Coronary artery (tissue), 2 donors: Measurements from ENCODE around the gene STRA8.

Experiments used
- DNase-seq: peaks from one replicate; pipeline ENCODE4 v3.0.0-alpha.2; 2017; ENCODE audit warnings: low spot score
- H3K27ac ChIP-seq, 2 donors: fragments of 200-600 bp; sonication (generic); one replicate each; pipeline ENCODE4 v1.5.1; 2016 to 2019
- H3K4me3 ChIP-seq: fragments of 200-600 bp; sonication (generic); 2 replicates; pipeline ENCODE4 v1.5.1; 2016; ENCODE audit warnings: mild to moderate bottlenecking, moderate library complexity
- TF ChIP-seq, protein P1 (sequence below): fragments of 200-600 bp; sonication (generic); IDR thresholded peaks from one replicate; pipeline ENCODE4 v1.5.1; 2019; ENCODE audit warnings: antibody characterized with exemption

STRA8 gene

DNA sequence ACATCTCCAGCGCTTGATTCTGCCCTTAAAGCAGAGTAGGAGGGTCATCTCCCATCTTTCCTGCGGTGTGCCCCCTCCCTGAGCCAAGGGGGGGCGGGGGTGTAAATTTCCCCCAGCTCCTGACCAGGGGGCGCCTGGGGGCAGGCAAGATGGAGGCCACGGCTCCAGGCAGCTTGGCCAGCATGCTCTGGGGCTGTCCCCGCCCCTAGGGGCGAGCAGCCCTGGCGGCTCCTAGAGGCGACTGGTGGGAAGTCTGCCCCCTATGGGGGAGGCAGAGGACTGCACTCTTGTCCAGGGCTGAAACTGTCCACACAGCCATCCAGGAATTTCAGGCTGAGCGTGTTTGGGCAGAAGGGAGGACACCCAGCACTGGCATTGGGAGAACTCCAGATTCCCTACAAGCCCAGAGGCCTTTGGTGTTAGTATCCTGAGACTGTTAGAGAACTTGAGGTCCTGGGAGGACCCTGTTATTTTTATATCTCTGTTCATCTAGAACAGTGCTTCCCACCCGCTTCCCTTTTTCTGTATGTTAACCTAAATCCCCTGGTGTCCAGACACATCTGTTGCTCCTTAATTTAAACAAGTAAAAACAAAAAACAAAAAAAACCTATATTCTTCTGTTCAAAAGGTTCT, 4.6 kb downstream of the STRA8 start:
- no peak overlapping the region for H3K27ac ChIP-seq
- no peak for DNase-seq

DNA sequence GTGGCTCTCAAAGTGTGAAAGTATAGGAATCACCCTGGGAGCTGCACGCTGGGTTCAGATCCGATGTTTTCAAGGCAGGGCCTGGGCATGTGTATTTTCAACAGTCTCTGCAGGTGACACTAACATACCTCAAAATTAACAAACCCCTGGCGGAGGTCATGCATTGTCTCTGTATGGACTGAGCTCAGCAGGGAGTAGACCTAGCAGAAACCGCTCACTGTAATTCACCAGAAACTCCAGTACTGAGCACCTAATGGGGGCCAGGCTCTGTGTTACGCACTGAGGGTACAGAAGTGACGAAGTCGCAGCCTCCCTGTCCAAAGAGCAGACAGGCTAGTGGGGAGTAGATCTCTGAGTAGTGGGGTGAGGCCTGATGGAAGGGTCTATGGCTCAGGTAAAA, 5.6 kb downstream of the STRA8 start:
- TF ChIP-seq, protein P1, sequence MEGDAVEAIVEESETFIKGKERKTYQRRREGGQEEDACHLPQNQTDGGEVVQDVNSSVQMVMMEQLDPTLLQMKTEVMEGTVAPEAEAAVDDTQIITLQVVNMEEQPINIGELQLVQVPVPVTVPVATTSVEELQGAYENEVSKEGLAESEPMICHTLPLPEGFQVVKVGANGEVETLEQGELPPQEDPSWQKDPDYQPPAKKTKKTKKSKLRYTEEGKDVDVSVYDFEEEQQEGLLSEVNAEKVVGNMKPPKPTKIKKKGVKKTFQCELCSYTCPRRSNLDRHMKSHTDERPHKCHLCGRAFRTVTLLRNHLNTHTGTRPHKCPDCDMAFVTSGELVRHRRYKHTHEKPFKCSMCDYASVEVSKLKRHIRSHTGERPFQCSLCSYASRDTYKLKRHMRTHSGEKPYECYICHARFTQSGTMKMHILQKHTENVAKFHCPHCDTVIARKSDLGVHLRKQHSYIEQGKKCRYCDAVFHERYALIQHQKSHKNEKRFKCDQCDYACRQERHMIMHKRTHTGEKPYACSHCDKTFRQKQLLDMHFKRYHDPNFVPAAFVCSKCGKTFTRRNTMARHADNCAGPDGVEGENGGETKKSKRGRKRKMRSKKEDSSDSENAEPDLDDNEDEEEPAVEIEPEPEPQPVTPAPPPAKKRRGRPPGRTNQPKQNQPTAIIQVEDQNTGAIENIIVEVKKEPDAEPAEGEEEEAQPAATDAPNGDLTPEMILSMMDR = no peak
- DNase-seq = no peak
- H3K4me3 ChIP-seq = no peak overlapping the region
- no peak overlapping the region for H3K27ac ChIP-seq

More for the DNA sequence above, 4.6 kb downstream of the STRA8 start:
- no peak overlapping the region for H3K4me3 ChIP-seq
- TF ChIP-seq, protein P1 = no peak

DNA sequence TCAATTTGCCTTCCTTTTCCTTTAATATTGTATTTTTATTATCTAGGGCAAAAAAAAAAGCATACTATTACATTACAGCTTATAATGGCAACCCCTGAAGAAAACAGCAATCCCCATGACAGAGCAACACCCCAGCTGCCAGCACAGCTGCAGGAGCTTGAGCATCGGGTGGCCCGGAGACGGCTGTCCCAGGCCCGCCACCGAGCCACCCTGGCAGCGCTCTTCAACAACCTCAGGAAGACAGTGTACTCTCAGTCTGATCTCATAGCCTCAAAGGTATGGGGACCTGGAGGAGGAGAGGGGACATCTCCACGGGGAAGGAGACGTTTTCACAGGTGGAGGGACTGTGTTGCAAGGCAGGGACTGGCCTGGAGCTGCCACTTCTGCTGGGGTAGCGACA, 6.8 kb downstream of the STRA8 start:
- no peak for DNase-seq
- Histone ChIP-seq H3K27ac (no peak overlapping the region), H3K4me3 (no peak overlapping the region)
- TF ChIP-seq, protein P1 = no peak

GRCh38 chr7:135242096-135242684, 8.6 kb downstream of the STRA8 start:
- DNase-seq = no peak
- TF ChIP-seq, protein P1 = no peak
- Histone ChIP-seq H3K27ac (no peak overlapping the region), H3K4me3 (no peak overlapping the region)

DNA sequence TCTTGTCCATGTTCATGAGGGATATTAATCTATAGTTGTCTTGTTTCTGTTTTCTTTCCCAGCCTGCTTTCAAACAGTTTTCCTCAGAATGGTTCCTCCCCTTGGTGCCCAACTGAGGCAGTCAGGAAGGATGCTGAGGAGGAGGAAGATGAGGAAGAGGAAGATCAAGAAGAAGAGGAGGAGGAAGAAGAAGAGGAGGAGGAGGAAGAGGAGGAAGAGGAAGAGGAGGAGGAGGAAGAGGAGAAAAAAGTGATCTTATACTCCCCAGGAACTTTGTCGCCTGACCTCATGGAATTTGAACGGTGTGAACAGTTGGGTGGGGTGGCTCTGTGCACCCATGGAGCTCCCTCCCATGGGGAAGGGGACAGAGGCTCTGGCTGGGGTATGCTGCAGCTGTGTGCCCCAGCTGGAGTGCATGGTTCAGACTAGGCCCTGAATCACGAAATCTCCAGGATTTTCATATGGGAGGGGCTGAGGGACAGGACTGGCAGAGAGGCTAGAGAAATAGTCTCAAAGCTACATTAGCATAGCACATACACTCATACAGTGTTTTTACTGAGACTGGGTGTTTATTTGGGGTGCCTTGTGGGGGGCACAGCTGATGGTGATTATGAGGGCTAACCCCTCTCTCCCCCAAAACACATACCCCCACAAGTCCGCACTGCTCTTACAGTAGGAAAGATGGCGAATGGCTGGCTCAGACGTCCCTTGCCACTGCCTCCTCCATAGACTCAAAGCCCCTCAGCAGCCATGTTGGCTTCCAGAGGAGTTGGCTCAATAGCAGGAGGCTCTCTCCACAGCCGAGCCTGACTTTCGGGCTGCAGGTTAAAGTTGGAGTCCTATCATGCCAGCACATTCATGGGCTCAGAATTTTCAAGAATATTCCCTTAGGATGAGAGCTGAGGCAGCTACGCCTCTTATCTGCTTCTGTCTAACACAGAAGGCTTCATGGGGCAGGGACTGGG, 11.9 kb downstream of the STRA8 start:
- TF ChIP-seq, protein P1 = no peak
- Histone ChIP-seq H3K4me3 (no peak overlapping the region), H3K27ac (no peak overlapping the region)
- DNase-seq = no peak

DNA sequence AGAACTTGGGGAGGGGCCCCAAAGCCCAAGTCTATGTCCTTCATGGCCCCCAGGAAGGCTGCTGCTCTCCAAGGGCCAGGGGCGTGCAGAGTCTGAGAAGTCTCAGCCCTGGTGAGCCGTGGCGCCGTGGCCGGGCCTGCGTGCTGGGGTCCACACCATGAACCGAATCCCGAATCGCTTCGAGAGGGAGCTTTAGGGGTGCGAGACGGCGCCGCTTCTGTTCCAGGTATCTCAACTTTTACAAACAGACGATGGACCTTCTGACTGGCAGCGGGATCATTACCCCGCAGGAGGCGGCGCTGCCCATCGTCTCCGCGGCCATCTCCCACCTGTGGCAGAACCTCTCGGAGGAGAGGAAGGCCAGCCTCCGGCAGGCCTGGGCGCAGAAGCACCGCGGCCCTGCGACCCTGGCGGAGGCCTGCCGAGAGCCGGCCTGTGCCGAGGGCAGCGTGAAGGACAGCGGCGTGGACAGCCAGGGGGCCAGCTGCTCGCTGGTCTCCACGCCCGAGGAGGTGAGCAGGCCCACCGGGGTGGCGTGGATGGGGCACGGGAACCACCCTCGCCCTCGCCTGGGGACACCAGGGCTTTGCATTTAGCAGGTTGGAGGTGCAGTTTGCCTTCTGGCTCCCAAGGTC, 12.7 kb downstream of the STRA8 start:
- TF ChIP-seq, protein P1 = no peak
- Histone ChIP-seq H3K4me3 (no peak overlapping the region), H3K27ac (no peak overlapping the region)
- no peak for DNase-seq
